HepG2 (cell line): Measurements from ENCODE around the gene SLC5A5. TPM values are rescaled to one million over a fixed set of nuclear protein-coding genes. Genes with fewer than 3 reads are reported as not detected.

Experiments used
- GATAD2A ChIP-seq: IDR thresholded peaks from 2 replicates; pipeline ENCODE4 v1.6.1; 2016
- YEATS4 ChIP-seq: sonication (generic); formaldehyde crosslinking; IDR thresholded peaks from 2 replicates; pipeline ENCODE4 v1.4.0; 2020; ENCODE audit warnings: missing genetic modification reagents, borderline replicate concordance
- ZNF234 ChIP-seq: sonication (generic); formaldehyde crosslinking; conservative IDR thresholded peaks from 2 replicates; pipeline ENCODE4 v1.5.1; 2020; ENCODE audit warnings: mild to moderate bottlenecking, missing genetic modification reagents
- polyA plus RNA-seq, 8 experiments: library from polyadenylated mRNA; depleted of rRNA in 3 of 8; stranded (reverse) in 7 of 8; unstranded in 1 of 8; fragments of >200 nt; fragmentation: Illumina TruSeq in 4 of 8; extraction: Trizol in 4 of 8; gene quantifications; 2 replicates each; pipeline versions ENCODE4 v1.2.1 to v1.2.3, GENCODE V29; 2011 to 2016; ENCODE audit warnings: low read depth in 4 of 8, missing spikeins in 1 of 8, mixed read lengths in 1 of 8; ENCODE audit not compliant: insufficient read depth in 1 of 8
- total RNA-seq, 5 experiments: library from RNA; depleted of rRNA; stranded (reverse); fragments of >200 nt; fragmentation: Illumina TruSeq; extraction: Trizol; gene quantifications; 2 replicates each; pipeline ENCODE4 v1.2.3, GENCODE V29; 2016; ENCODE audit warnings: low read depth in 1 of 5
- TF ChIP-seq, protein P1 (sequence below): sonication (generic); formaldehyde crosslinking; IDR thresholded peaks from 2 replicates; pipeline ENCODE4 v1.8.1; 2022; ENCODE audit warnings: low read depth, mild to moderate bottlenecking, missing genetic modification reagents
- TF ChIP-seq, protein P2 (sequence below): sonication (generic); formaldehyde crosslinking; IDR thresholded peaks from 2 replicates; pipeline ENCODE4 v1.4.0; 2020; ENCODE audit warnings: missing genetic modification reagents
- TF ChIP-seq, protein P3 (sequence below): sonication (generic); formaldehyde crosslinking; IDR thresholded peaks from 2 replicates; pipeline ENCODE4 v1.5.1; 2020; ENCODE audit warnings: mild to moderate bottlenecking, missing genetic modification reagents, moderate library complexity
- TF ChIP-seq, protein P4 (sequence below), 2 experiments: sonication (generic) in 1 of 2; formaldehyde crosslinking in 1 of 2; IDR thresholded peaks; 2 replicates each; pipeline versions ENCODE4 v1.6.1 to v1.9.0; 2014 to 2022; ENCODE audit warnings: antibody characterized with exemption in 1 of 2, borderline replicate concordance in 1 of 2, inconsistent platforms in 1 of 2, low read depth in 1 of 2, missing genetic modification reagents in 1 of 2

Gene SLC5A5
- total and polyA plus RNA-seq, 2 of the 13 experiments (the other 11 are each of a cell fraction or from before 2014, with no cell fraction given): not detected

DNA sequence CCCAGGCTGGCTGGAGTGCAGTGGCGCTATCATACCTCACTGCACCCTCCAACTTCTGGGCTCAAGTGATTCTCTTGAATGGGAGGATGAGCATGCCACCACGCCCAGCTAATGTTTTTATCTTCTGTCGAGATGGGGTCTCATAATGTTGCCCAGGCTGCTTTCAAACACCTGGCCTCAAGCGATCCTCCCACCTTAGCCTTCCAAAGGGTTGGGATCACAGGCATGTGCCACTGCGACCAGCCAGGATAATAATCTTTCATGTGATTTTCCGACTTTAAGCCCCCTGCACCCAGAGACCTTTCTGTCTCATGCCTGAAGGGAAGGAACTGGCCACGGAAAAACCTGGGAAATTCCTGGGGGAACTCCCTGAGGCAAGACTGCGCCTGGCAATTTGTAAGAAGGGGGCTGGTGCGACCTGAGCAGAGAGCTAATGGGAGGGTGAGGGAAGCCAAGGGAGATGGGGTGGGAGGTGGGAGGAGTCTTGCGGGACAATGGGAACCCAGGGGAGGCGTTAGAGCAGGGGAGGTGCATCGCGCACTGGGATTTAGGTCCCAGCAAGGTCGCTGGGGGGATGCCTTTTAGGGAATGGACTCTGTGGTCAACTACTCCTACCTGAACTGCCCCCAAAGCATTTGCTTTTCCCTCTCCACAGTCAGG, 59.9 kb downstream of the SLC5A5 start (continued):
- TF ChIP-seq, protein P1, sequence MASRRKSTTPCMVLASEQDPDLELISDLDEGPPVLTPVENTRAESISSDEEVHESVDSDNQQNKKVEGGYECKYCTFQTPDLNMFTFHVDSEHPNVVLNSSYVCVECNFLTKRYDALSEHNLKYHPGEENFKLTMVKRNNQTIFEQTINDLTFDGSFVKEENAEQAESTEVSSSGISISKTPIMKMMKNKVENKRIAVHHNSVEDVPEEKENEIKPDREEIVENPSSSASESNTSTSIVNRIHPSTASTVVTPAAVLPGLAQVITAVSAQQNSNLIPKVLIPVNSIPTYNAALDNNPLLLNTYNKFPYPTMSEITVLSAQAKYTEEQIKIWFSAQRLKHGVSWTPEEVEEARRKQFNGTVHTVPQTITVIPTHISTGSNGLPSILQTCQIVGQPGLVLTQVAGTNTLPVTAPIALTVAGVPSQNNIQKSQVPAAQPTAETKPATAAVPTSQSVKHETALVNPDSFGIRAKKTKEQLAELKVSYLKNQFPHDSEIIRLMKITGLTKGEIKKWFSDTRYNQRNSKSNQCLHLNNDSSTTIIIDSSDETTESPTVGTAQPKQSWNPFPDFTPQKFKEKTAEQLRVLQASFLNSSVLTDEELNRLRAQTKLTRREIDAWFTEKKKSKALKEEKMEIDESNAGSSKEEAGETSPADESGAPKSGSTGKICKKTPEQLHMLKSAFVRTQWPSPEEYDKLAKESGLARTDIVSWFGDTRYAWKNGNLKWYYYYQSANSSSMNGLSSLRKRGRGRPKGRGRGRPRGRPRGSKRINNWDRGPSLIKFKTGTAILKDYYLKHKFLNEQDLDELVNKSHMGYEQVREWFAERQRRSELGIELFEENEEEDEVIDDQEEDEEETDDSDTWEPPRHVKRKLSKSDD (CRISPR knock-in tag): no peak
- TF ChIP-seq YEATS4 (CRISPR knock-in tag): no peak
- TF ChIP-seq, protein P2, sequence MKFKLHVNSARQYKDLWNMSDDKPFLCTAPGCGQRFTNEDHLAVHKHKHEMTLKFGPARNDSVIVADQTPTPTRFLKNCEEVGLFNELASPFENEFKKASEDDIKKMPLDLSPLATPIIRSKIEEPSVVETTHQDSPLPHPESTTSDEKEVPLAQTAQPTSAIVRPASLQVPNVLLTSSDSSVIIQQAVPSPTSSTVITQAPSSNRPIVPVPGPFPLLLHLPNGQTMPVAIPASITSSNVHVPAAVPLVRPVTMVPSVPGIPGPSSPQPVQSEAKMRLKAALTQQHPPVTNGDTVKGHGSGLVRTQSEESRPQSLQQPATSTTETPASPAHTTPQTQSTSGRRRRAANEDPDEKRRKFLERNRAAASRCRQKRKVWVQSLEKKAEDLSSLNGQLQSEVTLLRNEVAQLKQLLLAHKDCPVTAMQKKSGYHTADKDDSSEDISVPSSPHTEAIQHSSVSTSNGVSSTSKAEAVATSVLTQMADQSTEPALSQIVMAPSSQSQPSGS (CRISPR knock-in tag): no peak
- TF ChIP-seq ZNF234 (CRISPR knock-in tag): no peak
- TF ChIP-seq, protein P3, sequence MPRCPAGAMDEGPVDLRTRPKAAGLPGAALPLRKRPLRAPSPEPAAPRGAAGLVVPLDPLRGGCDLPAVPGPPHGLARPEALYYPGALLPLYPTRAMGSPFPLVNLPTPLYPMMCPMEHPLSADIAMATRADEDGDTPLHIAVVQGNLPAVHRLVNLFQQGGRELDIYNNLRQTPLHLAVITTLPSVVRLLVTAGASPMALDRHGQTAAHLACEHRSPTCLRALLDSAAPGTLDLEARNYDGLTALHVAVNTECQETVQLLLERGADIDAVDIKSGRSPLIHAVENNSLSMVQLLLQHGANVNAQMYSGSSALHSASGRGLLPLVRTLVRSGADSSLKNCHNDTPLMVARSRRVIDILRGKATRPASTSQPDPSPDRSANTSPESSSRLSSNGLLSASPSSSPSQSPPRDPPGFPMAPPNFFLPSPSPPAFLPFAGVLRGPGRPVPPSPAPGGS: no peak
- no peak for TF ChIP-seq GATAD2A (CRISPR knock-in tag)
- TF ChIP-seq, protein P4, sequence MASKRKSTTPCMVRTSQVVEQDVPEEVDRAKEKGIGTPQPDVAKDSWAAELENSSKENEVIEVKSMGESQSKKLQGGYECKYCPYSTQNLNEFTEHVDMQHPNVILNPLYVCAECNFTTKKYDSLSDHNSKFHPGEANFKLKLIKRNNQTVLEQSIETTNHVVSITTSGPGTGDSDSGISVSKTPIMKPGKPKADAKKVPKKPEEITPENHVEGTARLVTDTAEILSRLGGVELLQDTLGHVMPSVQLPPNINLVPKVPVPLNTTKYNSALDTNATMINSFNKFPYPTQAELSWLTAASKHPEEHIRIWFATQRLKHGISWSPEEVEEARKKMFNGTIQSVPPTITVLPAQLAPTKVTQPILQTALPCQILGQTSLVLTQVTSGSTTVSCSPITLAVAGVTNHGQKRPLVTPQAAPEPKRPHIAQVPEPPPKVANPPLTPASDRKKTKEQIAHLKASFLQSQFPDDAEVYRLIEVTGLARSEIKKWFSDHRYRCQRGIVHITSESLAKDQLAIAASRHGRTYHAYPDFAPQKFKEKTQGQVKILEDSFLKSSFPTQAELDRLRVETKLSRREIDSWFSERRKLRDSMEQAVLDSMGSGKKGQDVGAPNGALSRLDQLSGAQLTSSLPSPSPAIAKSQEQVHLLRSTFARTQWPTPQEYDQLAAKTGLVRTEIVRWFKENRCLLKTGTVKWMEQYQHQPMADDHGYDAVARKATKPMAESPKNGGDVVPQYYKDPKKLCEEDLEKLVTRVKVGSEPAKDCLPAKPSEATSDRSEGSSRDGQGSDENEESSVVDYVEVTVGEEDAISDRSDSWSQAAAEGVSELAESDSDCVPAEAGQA (IDR thresholded peaks at IDR 0.05; ENCODE audit: low read depth): no peak
- TF ChIP-seq, protein P4 (CRISPR knock-in tag; IDR thresholded peaks at IDR 0.05; ENCODE audit: borderline replicate concordance): no peak
